H1 (cell line): ENCODE data around the gene IRF4. TPM values are rescaled to one million over a fixed set of nuclear protein-coding genes. Genes with fewer than 3 reads are reported as not detected.

Experiments
- CTCF ChIA-PET: fragments of 300-600 bp; sonication (Branson Sonifier 250); formaldehyde crosslinking; loops from one replicate; lab custom pipeline; 2021; ENCODE audit not compliant: partially characterized antibody; lab: Charles Lee
- POLR2A ChIA-PET: fragments of 300-600 bp; sonication (Branson Sonifier 250); formaldehyde crosslinking; loops from one replicate; lab custom pipeline; 2021; ENCODE audit warnings: inconsistent platforms; ENCODE audit not compliant: partially characterized antibody; lab: Charles Lee
- DNase-seq, 2 experiments: peaks; one replicate each; pipeline versions ENCODE4 v3.0.0 to v3.0.0-alpha.2; 2010 to 2022; ENCODE audit warnings: low spot score in 2 of 2, low read depth in 1 of 2, mixed read lengths in 1 of 2
- FAIRE-seq: peaks from 2 replicates; lab custom pipeline; 2011; peaks lifted over from hg19 to GRCh38; lab: Jason Lieb, UNC
- H2AFZ ChIP-seq: 2 replicates; pipeline ENCODE4 v1.8.1; 2012; ENCODE audit warnings: low read length, inconsistent platforms
- H2AK5ac ChIP-seq: 2 replicates; pipeline ENCODE4 v1.6.1; 2013; ENCODE audit warnings: low read depth, low read length
- H2BK120ac ChIP-seq: replicated peaks from 2 replicates; pipeline ENCODE3; 2013; ENCODE audit warnings: low read depth, low read length, inconsistent platforms
- H2BK12ac ChIP-seq: 2 replicates; pipeline ENCODE4 v1.6.1; 2013; ENCODE audit warnings: low read depth, low read length
- H2BK15ac ChIP-seq: 2 replicates; pipeline ENCODE4 v1.6.1; 2013; ENCODE audit warnings: low read length
- H2BK20ac ChIP-seq: 2 replicates; pipeline ENCODE4 v1.6.1; 2013; ENCODE audit warnings: low read length
- H2BK5ac ChIP-seq: 2 replicates; pipeline ENCODE4 v1.6.1; 2013; ENCODE audit warnings: low read depth, low read length
- H3K14ac ChIP-seq: 2 replicates; pipeline ENCODE4 v1.6.1; 2013; ENCODE audit warnings: inconsistent platforms; ENCODE audit not compliant: insufficient read length
- H3K18ac ChIP-seq: 2 replicates; pipeline ENCODE4 v1.6.1; 2013; ENCODE audit warnings: low read length; ENCODE audit errors: extremely low read depth
- H3K23ac ChIP-seq: 2 replicates; pipeline ENCODE4 v1.6.1; 2013; ENCODE audit warnings: inconsistent platforms; ENCODE audit not compliant: insufficient read length
- H3K23me2 ChIP-seq: 2 replicates; pipeline ENCODE4 v1.6.1; 2013; ENCODE audit warnings: low read depth, low read length
- H3K27ac ChIP-seq: 2 replicates; pipeline ENCODE4 v1.6.1; 2011; ENCODE audit warnings: low read depth, low read length, inconsistent platforms
- H3K27me3 ChIP-seq, 4 experiments: replicated peaks in 1 of 4; 1 replicate in 1 of 4; 2 replicates in 3 of 4; pipeline versions ENCODE4 v1.6.1 to v1.8.1; 2011 to 2013; ENCODE audit warnings: low read length in 3 of 4, mild to moderate bottlenecking in 3 of 4, inconsistent platforms in 2 of 4, mixed read lengths in 2 of 4, moderate library complexity in 1 of 4; ENCODE audit not compliant: control insufficient read depth in 3 of 4, insufficient read depth in 3 of 4; ENCODE audit errors: extremely low read depth in 1 of 4
- H3K36me3 ChIP-seq, 4 experiments: 2 replicates each; pipeline versions ENCODE4 v1.6.1 to v1.8.1; 2011 to 2013; ENCODE audit warnings: mild to moderate bottlenecking in 4 of 4, low read length in 3 of 4, moderate library complexity in 2 of 4, control low read depth in 1 of 4, inconsistent platforms in 1 of 4; ENCODE audit not compliant: insufficient read depth in 4 of 4, control insufficient read depth in 2 of 4
- H3K4ac ChIP-seq: replicated peaks from 2 replicates; pipeline ENCODE3; 2013; ENCODE audit warnings: low read length, low read depth, mixed read lengths, inconsistent platforms; ENCODE audit not compliant: insufficient read length
- H3K4me1 ChIP-seq, 4 experiments: replicated peaks in 1 of 4; 1 replicate in 1 of 4; 2 replicates in 3 of 4; pipeline versions ENCODE4 v1.6.1 to v1.8.1; 2011 to 2013; ENCODE audit warnings: low read length in 3 of 4, inconsistent platforms in 2 of 4, mixed read lengths in 1 of 4; ENCODE audit not compliant: insufficient read depth in 4 of 4, control insufficient read depth in 3 of 4
- H3K4me2 ChIP-seq, 2 experiments: 2 replicates each; pipeline versions ENCODE4 v1.6.1 to v1.8.1; 2011 to 2013; ENCODE audit warnings: low read depth in 2 of 2, low read length in 2 of 2, control low read depth in 1 of 2, inconsistent platforms in 1 of 2, mild to moderate bottlenecking in 1 of 2; ENCODE audit not compliant: insufficient read depth in 1 of 2
- H3K4me3 ChIP-seq, 4 experiments: fragments of 200-600, 300-600 bp in 1 of 4; sonication (generic), shearing (Covaris generic), sonication (Bioruptor Twin) in 1 of 4; 2 replicates each; pipeline versions ENCODE4 v1.5.1 to v1.8.1; 2011 to 2016; ENCODE audit warnings: low read length in 4 of 4, low read depth in 3 of 4, control low read depth in 2 of 4, inconsistent platforms in 2 of 4, mild to moderate bottlenecking in 2 of 4, mixed read lengths in 1 of 4, moderate library complexity in 1 of 4; ENCODE audit not compliant: insufficient read depth in 2 of 4; ENCODE audit errors: extremely low read depth in 1 of 4
- H3K56ac ChIP-seq: replicated peaks from 2 replicates; pipeline ENCODE3; 2013; ENCODE audit warnings: low read depth, mild to moderate bottlenecking, mixed read lengths, low read length, inconsistent platforms; ENCODE audit not compliant: insufficient read length
- H3K79me1 ChIP-seq: 2 replicates; pipeline ENCODE4 v1.6.1; 2013; ENCODE audit warnings: low read depth, low read length, control low read depth
- H3K79me2 ChIP-seq, 2 experiments: 2 replicates each; pipeline versions ENCODE4 v1.6.1 to v1.8.1; 2012 to 2013; ENCODE audit warnings: low read length in 2 of 2, mild to moderate bottlenecking in 2 of 2, inconsistent platforms in 1 of 2; ENCODE audit not compliant: insufficient read depth in 2 of 2, control insufficient read depth in 1 of 2
- H3K9ac ChIP-seq, 4 experiments: replicated peaks in 1 of 4; 1 replicate in 1 of 4; 2 replicates in 3 of 4; pipeline versions ENCODE4 v1.6.1 to v1.8.1; 2011 to 2013; ENCODE audit warnings: low read depth in 3 of 4, low read length in 3 of 4, control low read depth in 2 of 4, mild to moderate bottlenecking in 2 of 4, moderate library complexity in 2 of 4, inconsistent platforms in 1 of 4; ENCODE audit errors: extremely low read depth in 1 of 4
- H3K9me3 ChIP-seq, 2 experiments: 2 replicates each; pipeline versions ENCODE4 v1.6.1 to v1.8.1; 2012 to 2013; ENCODE audit warnings: mild to moderate bottlenecking in 2 of 2, moderate library complexity in 2 of 2, control low read depth in 1 of 2, inconsistent platforms in 1 of 2, low read depth in 1 of 2, low read length in 1 of 2, mixed read lengths in 1 of 2; ENCODE audit not compliant: insufficient read depth in 2 of 2
- H4K20me1 ChIP-seq, 2 experiments: replicated peaks in 1 of 2; 2 replicates each; pipeline versions ENCODE3 to v1.8.1; 2011 to 2013; ENCODE audit warnings: inconsistent platforms in 2 of 2, low read length in 2 of 2, mild to moderate bottlenecking in 1 of 2; ENCODE audit not compliant: insufficient read depth in 2 of 2, control insufficient read depth in 1 of 2
- H4K5ac ChIP-seq: 2 replicates; pipeline ENCODE4 v1.6.1; 2013; ENCODE audit warnings: low read length, low read depth, mixed read lengths, inconsistent platforms; ENCODE audit not compliant: insufficient read length
- H4K8ac ChIP-seq: 2 replicates; pipeline ENCODE4 v1.8.0; 2013; ENCODE audit warnings: mild to moderate bottlenecking, moderate library complexity, low read length, inconsistent platforms; ENCODE audit not compliant: insufficient read depth; ENCODE audit errors: extremely low read depth
- H4K91ac ChIP-seq: replicated peaks from 2 replicates; pipeline ENCODE3; 2013; ENCODE audit warnings: low read length, mixed read lengths, inconsistent platforms; ENCODE audit not compliant: insufficient read length
- ATF2 ChIP-seq: IDR thresholded peaks from 2 replicates; pipeline ENCODE4 v1.6.1; 2012; ENCODE audit warnings: low read length, inconsistent platforms
- BACH1 ChIP-seq: IDR thresholded peaks from 2 replicates; pipeline ENCODE4 v1.6.1; 2012; ENCODE audit warnings: low read length, improper control_type of control experiment
- BRCA1 ChIP-seq: IDR thresholded peaks from 2 replicates; pipeline ENCODE4 v1.6.1; 2012; ENCODE audit warnings: low read depth, low read length, improper control_type of control experiment
- CBX5 ChIP-seq: fragments of 300-800, 300-1000 bp; sonication (generic); IDR thresholded peaks from 2 replicates; pipeline ENCODE4 v1.7.1; 2016; ENCODE audit warnings: antibody characterized with exemption, low read length, low read depth
- CHD1 ChIP-seq: IDR thresholded peaks from 2 replicates; pipeline ENCODE4 v1.6.1; 2012; ENCODE audit warnings: low read depth, low read length, improper control_type of control experiment
- CTCF ChIP-seq, 3 experiments: IDR thresholded peaks; 1 replicate in 2 of 3; 2 replicates in 1 of 3; pipeline versions ENCODE4 v1.5.1 to v1.6.1; 2011; ENCODE audit warnings: low read length in 3 of 3, mild to moderate bottlenecking in 3 of 3, inconsistent platforms in 2 of 3, low read depth in 1 of 3, moderate library complexity in 1 of 3; ENCODE audit not compliant: insufficient read depth in 1 of 3; ENCODE audit errors: control extremely low read depth in 1 of 3
- KDM4A ChIP-seq: IDR thresholded peaks from one replicate; pipeline ENCODE4 v1.7.1; 2012; ENCODE audit warnings: low read depth, mild to moderate bottlenecking, moderate library complexity, low read length, inconsistent platforms; ENCODE audit not compliant: severe bottlenecking
- PHF8 ChIP-seq: fragments of 200-600 bp; sonication (generic); conservative IDR thresholded peaks from 2 replicates; pipeline ENCODE4 v1.7.1; 2012; ENCODE audit warnings: low read depth, mild to moderate bottlenecking, inconsistent platforms, low read length, moderate library complexity
- POLR2AphosphoS5 ChIP-seq: IDR thresholded peaks from 2 replicates; pipeline ENCODE4 v1.6.1; 2011; ENCODE audit warnings: low read depth, low read length
- SAP30 ChIP-seq: fragments of 300-600 bp; sonication (generic); IDR thresholded peaks from 2 replicates; pipeline ENCODE4 v1.7.1; 2012; ENCODE audit warnings: low read length, moderate library complexity, mild to moderate bottlenecking, inconsistent platforms; ENCODE audit not compliant: insufficient read depth, insufficient replicate concordance
- TBP ChIP-seq: IDR thresholded peaks from 2 replicates; pipeline ENCODE4 v1.6.1; 2011; ENCODE audit warnings: low read depth, low read length, improper control_type of control experiment
- WGBS, 2 experiments: shearing (Covaris generic) in 1 of 2; methylation state at CpG; one replicate each; pipeline versions ENCODE4 v1.1.6 to v1.1.7; 2013 to 2015; ENCODE audit warnings: low lambda C conversion rate in 2 of 2, mixed read lengths in 2 of 2, inconsistent platforms in 1 of 2, low coverage in 1 of 2, missing lambda C conversion rate in 1 of 2; ENCODE audit not compliant: insufficient replicate concordance in 2 of 2, insufficient coverage in 1 of 2, insufficient read length in 1 of 2; ENCODE audit errors: extremely low coverage in 1 of 2, missing lambda C conversion rate in 1 of 2; 5-methylcytosine and 5-hydroxymethylcytosine counted together
- polyA plus RNA-seq, 7 experiments: library from polyadenylated mRNA; depleted of rRNA in 3 of 7; stranded (reverse) in 5 of 7; unstranded in 2 of 7; fragments of >200 nt in 5 of 7; fragments of 200-250 nt in 2 of 7; gene quantifications; 1 replicate in 5 of 7; 2 replicates in 1 of 7; 4 replicates in 1 of 7; pipeline versions ENCODE4 v1.2.1 to v1.2.3, GENCODE V29; 2011 to 2013; ENCODE audit warnings: missing spikeins in 2 of 7, mixed read lengths in 2 of 7
- total RNA-seq: library from RNA; stranded (reverse); fragmentation: NEBNext Ultra II Directional; extraction: Animal tissue kit (Norgen Biotek cat#: 25700); gene quantifications from 2 replicates; pipeline ENCODE4 v1.2.1, GENCODE V29; 2021

The IRF4 gene
- total and polyA plus RNA-seq, 2 of the 8 experiments (the other 6 are each of a cell fraction or from before 2014, with no cell fraction given) = 0.77 to 2.1 TPM

- H4K8ac ChIP-seq = no peak overlapping the region
- WGBS, 2 experiments = 90% methylated on average over 7 of the region's 7 CpGs; no CpG with 5 or more reads in 1 of the 2 experiments
- ChIA-PET CTCF (no interaction called here), POLR2A (no interaction called here)
- H2AK5ac ChIP-seq = no peak overlapping the region
- H2BK120ac ChIP-seq = no peak overlapping the region
- H3K27ac ChIP-seq = no peak overlapping the region
- no peak overlapping the region for H4K91ac ChIP-seq
- no peak overlapping the region for H2BK20ac ChIP-seq
- H3K23me2 ChIP-seq = no peaks in the 10 kb centered on the region
- no peaks in the 10 kb centered on the region for H3K27me3 ChIP-seq
- H3K9me3 ChIP-seq = no peaks in the 10 kb centered on the region; a peak in 1 of 4 replicates
- H3K4me2 ChIP-seq = no peak overlapping the region
- no peak overlapping the region for H2BK15ac ChIP-seq
- H2BK5ac ChIP-seq = no peak overlapping the region
- H3K79me1 ChIP-seq = no peaks in the 10 kb centered on the region
- no peak overlapping the region for H2AFZ ChIP-seq
- no peak overlapping the region for H2BK12ac ChIP-seq
- H3K79me2 ChIP-seq = no peaks in the 10 kb centered on the region
- no peaks in the 10 kb centered on the region for H4K20me1 ChIP-seq
- H3K4ac ChIP-seq = no peak overlapping the region
- FAIRE-seq (no peak), DNase-seq (no peak)
- no peak overlapping the region for H3K14ac ChIP-seq
- TF ChIP-seq KDM4A (no peak), CBX5 (no peak), TBP (no peak), BRCA1 (no peak), CHD1 (no peak), POLR2AphosphoS5 (no peak), BACH1 (no peak), PHF8 (no peak), CTCF (IDR thresholded peaks at IDR 0.05; ENCODE audit: control extremely low read depth in 1 of 3, insufficient read depth in 1 of 3, low read depth in 1 of 3, low read length in 3 of 3) (no peak), ATF2 (no peak), SAP30 (no peak)
- H3K4me1 ChIP-seq = no peaks in the 10 kb centered on the region
- H3K23ac ChIP-seq = no peak overlapping the region
- no peak overlapping the region for H3K4me3 ChIP-seq
- H3K9ac ChIP-seq = no peak overlapping the region
- no peaks in the 10 kb centered on the region for H3K36me3 ChIP-seq
- no peak overlapping the region for H3K18ac ChIP-seq
- H4K5ac ChIP-seq = no peak overlapping the region
- no peak overlapping the region for H3K56ac ChIP-seq
These were observed 29.7 kb downstream of the IRF4 start for GRCh38 chr6:421211-421610.
